WTC11 (cell line): Measurements from ENCODE around the gene HECW1. TPM values are rescaled to one million over a fixed set of nuclear protein-coding genes. Genes with fewer than 3 reads are reported as not detected.

ENCODE experiments used
- ATAC-seq: fragments of 200-7000 bp; cut with Tn5 transposase; 2 replicates; pipeline ENCODE4 v1.10.0; 2021; ENCODE audit warnings: mild to moderate bottlenecking, moderate library complexity
- CTCF ChIA-PET: fragments of 300-600 bp; sonication (Branson Sonifier 250); formaldehyde crosslinking; loops from one replicate; lab custom pipeline; 2021; ENCODE audit warnings: antibody characterized with exemption; lab: Charles Lee
- POLR2A ChIA-PET: fragments of 350-600 bp; sonication (Branson Sonifier 250); formaldehyde crosslinking; loops from one replicate; lab custom pipeline; 2021; ENCODE audit warnings: antibody characterized with exemption; lab: Charles Lee
- DNase-seq: peaks from one replicate; pipeline ENCODE4 v3.0.0; 2021; ENCODE audit warnings: low spot score
- H3K27ac Mint-ChIP-seq: 2 replicates; pipeline ENCODE4 v1.8.0; 2021; ENCODE audit warnings: mixed read lengths
- H3K27me3 Mint-ChIP-seq: 2 replicates; pipeline ENCODE4 v1.8.0; 2021; ENCODE audit warnings: low read depth, mild to moderate bottlenecking, moderate library complexity, mixed read lengths
- H3K36me3 Mint-ChIP-seq: 2 replicates; pipeline ENCODE4 v1.8.0; 2021; ENCODE audit warnings: mixed read lengths
- H3K4me1 Mint-ChIP-seq: 2 replicates; pipeline ENCODE4 v1.8.0; 2022; ENCODE audit warnings: mixed read lengths
- H3K4me3 Mint-ChIP-seq: 2 replicates; pipeline ENCODE4 v1.8.0; 2021; ENCODE audit warnings: mild to moderate bottlenecking, moderate library complexity, mixed read lengths
- H3K9me3 Mint-ChIP-seq: 2 replicates; pipeline ENCODE4 v1.8.0; 2021; ENCODE audit warnings: mixed read lengths
- AR ChIP-seq: fragments of 250-450 bp; sonication (Bioruptor Pico); IDR thresholded peaks from 2 replicates; pipeline ENCODE4 v1.9.0; 2021; ENCODE audit warnings: mild to moderate bottlenecking
- CTCF ChIP-seq: fragments of 200-600 bp; IDR thresholded peaks from 2 replicates; pipeline ENCODE4 v1.8.0; 2022; ENCODE audit warnings: antibody characterized with exemption
- FOXK1 ChIP-seq: sonication (generic); formaldehyde crosslinking; IDR thresholded peaks from 2 replicates; pipeline ENCODE4 v1.8.0; 2022; ENCODE audit warnings: mild to moderate bottlenecking, moderate library complexity, missing genetic modification reagents
- MLX ChIP-seq: sonication (generic); formaldehyde crosslinking; IDR thresholded peaks from 2 replicates; pipeline ENCODE4 v1.8.1; 2023; ENCODE audit warnings: mild to moderate bottlenecking, missing genetic modification reagents, moderate library complexity
- NFE2L1 ChIP-seq: sonication (generic); formaldehyde crosslinking; IDR thresholded peaks from 2 replicates; pipeline ENCODE4 v1.8.1; 2023; ENCODE audit warnings: missing genetic modification reagents
- NR3C1 ChIP-seq: sonication (generic); formaldehyde crosslinking; conservative IDR thresholded peaks from 2 replicates; pipeline ENCODE4 v1.8.1; 2023; ENCODE audit warnings: low read depth, mild to moderate bottlenecking, missing genetic modification reagents
- SOX15 ChIP-seq: fragments of 250-450 bp; sonication (Bioruptor Pico); IDR thresholded peaks from 2 replicates; pipeline ENCODE4 v1.9.0; 2021; ENCODE audit warnings: mild to moderate bottlenecking
- ZBTB43 ChIP-seq: sonication (generic); formaldehyde crosslinking; IDR thresholded peaks from 2 replicates; pipeline ENCODE4 v1.8.1; 2023; ENCODE audit warnings: mild to moderate bottlenecking, missing genetic modification reagents
- ZNF232 ChIP-seq: sonication (generic); formaldehyde crosslinking; IDR thresholded peaks from 2 replicates; pipeline ENCODE4 v1.8.0; 2022; ENCODE audit warnings: mild to moderate bottlenecking, missing genetic modification reagents
- ZNF416 ChIP-seq: fragments of 250-450 bp; sonication (Bioruptor Pico); IDR thresholded peaks from 2 replicates; pipeline ENCODE4 v1.9.0; 2021; ENCODE audit warnings: mild to moderate bottlenecking, inconsistent platforms
- ZNF423 ChIP-seq: fragments of 250-450 bp; sonication (Bioruptor Pico); IDR thresholded peaks from 2 replicates; pipeline ENCODE4 v2.1.2; 2022; ENCODE audit warnings: mild to moderate bottlenecking, moderate library complexity
- ZNF512 ChIP-seq: sonication (generic); formaldehyde crosslinking; IDR thresholded peaks from 2 replicates; pipeline ENCODE4 v1.8.1; 2022; ENCODE audit warnings: missing genetic modification reagents, borderline replicate concordance
- total RNA-seq: library from RNA; stranded (reverse); gene quantifications from 3 replicates; pipeline ENCODE4 v1.2.3, GENCODE V29; 2021

The HECW1 gene
- total RNA-seq, 1 experiment from 2014 or later, result 6.1 TPM

GRCh38 chr7:43449577-43449976 is 337.1 kb downstream of the HECW1 start:
- peaks cover 4% of the 10 kb centered on the region; the same call in 1 of the 2 replicates for H3K9me3 Mint-ChIP-seq
- DNase-seq, result no peak
- TF ChIP-seq NFE2L1 (CRISPR knock-in tag) (no peak), ZBTB43 (CRISPR knock-in tag) (no peak)
- TF ChIP-seq, all 79 proteins: peak for 0
- H3K27me3 Mint-ChIP-seq, result no peaks in the 10 kb centered on the region
- CTCF ChIA-PET, result interaction anchor here (0.6 to 3.2 kb wide), 7 partner anchors 10 to 390 kb away, joined by 3 to 23 read pairs (median 3); partner anchors contain the start of gene STK17A
- POLR2A ChIA-PET, result no interaction called here
- H3K4me3 Mint-ChIP-seq, result no peak overlapping the region
- 0 out of 2 replicates have a peak overlapping the region, but pooled peaks have one; percentile 5 for H3K27ac Mint-ChIP-seq
- peak; percentile 64 for ATAC-seq
- H3K4me1 Mint-ChIP-seq, result peaks cover 24% of the 10 kb centered on the region
- no peaks in the 10 kb centered on the region for H3K36me3 Mint-ChIP-seq

- DNase-seq (no peak), ATAC-seq (no peak)
- Mint-ChIP-seq H3K27me3 (no peaks in the 10 kb centered on the region), H3K36me3 (no peaks in the 10 kb centered on the region), H3K4me1 (peaks cover 32% of the 10 kb centered on the region), H3K9me3 (peaks cover 4% of the 10 kb centered on the region; the same call in 1 of the 2 replicates), H3K27ac (no peak overlapping the region), H3K4me3 (no peak overlapping the region)
- ChIA-PET CTCF (interaction anchor here (1.2 kb wide), 1 partner anchor 132 kb away, joined by 3 read pairs; the partner anchor contains the start of gene STK17A), POLR2A (no interaction called here)
- no peak for TF ChIP-seq MLX (CRISPR knock-in tag)
- no peak for TF ChIP-seq FOXK1 (CRISPR knock-in tag)
- TF ChIP-seq ZNF423 (CRISPR knock-in tag), result no peak
- TF ChIP-seq ZNF232 (CRISPR knock-in tag), result no peak
- no peak for TF ChIP-seq ZNF416 (CRISPR knock-in tag)
Measured at GRCh38 chr7:43450894-43451293, 338.4 kb downstream of the HECW1 start.

GRCh38 chr7:43454936-43455518 is 342.6 kb downstream of the HECW1 start:
- H3K27ac Mint-ChIP-seq, result peak overlapping the region; percentile 61; the same call in 1 of the 2 replicates
- ATAC-seq, result peak; percentile 70
- H3K4me1 Mint-ChIP-seq, result peaks cover 19% of the 10 kb centered on the region
- no peak for DNase-seq
- no peaks in the 10 kb centered on the region for H3K36me3 Mint-ChIP-seq
- H3K9me3 Mint-ChIP-seq, result peaks cover 4% of the 10 kb centered on the region; the same call in 1 of the 2 replicates
- ChIA-PET POLR2A (no interaction called here), CTCF (interaction anchor here (0.5 to 3.8 kb wide), 20 partner anchors 9 to 544 kb away, joined by 3 to 33 read pairs (median 3); partner anchors contain the start of genes MRPL32, PSMA2 and STK17A)
- no peaks in the 10 kb centered on the region for H3K27me3 Mint-ChIP-seq
- peak; percentile 39; the same call in 1 of the 2 replicates for TF ChIP-seq CTCF
- no peak for TF ChIP-seq ZNF512 (CRISPR knock-in tag)
- no peak for TF ChIP-seq SOX15 (CRISPR knock-in tag)
- no peak for TF ChIP-seq AR (CRISPR knock-in tag)
- no peak for TF ChIP-seq NR3C1 (CRISPR knock-in tag)
- H3K4me3 Mint-ChIP-seq, result no peak overlapping the region
